ENCODE results near the gene TAX1BP3. TPM values are rescaled to one million over a fixed set of nuclear protein-coding genes. Genes with fewer than 3 reads are reported as not detected.

Gene TAX1BP3
- total and polyA plus RNA-seq, 2 experiments from 2014 or later: 98.7 to 134 TPM

- no peak for DNase-seq (ENCODE audit: low spot score)
- Histone ChIP-seq H2AFZ (no peak overlapping the region), H3K4me2 (no peak overlapping the region), H3K36me3 (ENCODE audit: insufficient read depth) (no peaks in the 10 kb centered on the region), H4K20me1 (replicated peaks; ENCODE audit: insufficient read depth) (no peaks in the 10 kb centered on the region), H3K4me3 (no peak overlapping the region), H3K9me2 (ENCODE audit: insufficient read depth) (no peaks in the 10 kb centered on the region), H3K27ac (ENCODE audit: low read depth) (no peak overlapping the region), H3K4me1 (ENCODE audit: insufficient read depth) (peaks cover 12% of the 10 kb centered on the region; the same call in 1 of the 2 replicates), H3K27me3 (ENCODE audit: insufficient read depth) (peaks cover 9% of the 10 kb centered on the region), H3K79me2 (replicated peaks; ENCODE audit: insufficient read depth) (no peaks in the 10 kb centered on the region), H3F3A (replicated peaks; ENCODE audit: low read depth) (peaks cover 6% of the 10 kb centered on the region)
- no peaks in the 10 kb centered on the region for H3K9me3 Mint-ChIP-seq
- ATAC-seq: no peak; the same call in 2 of the 3 replicates
- H3K27me3 Mint-ChIP-seq (ENCODE audit: insufficient read depth, low read depth, poor library complexity): peaks cover 11% of the 10 kb centered on the region
- no peak overlapping the region for H3K27ac Mint-ChIP-seq
- H3K4me3 Mint-ChIP-seq: no peak overlapping the region
- H3K4me1 Mint-ChIP-seq: peaks cover 17% of the 10 kb centered on the region
- no peaks in the 10 kb centered on the region for H3K36me3 Mint-ChIP-seq (ENCODE audit: low read depth)
- TF ChIP-seq JUNB (IDR thresholded peaks at IDR 0.05; ENCODE audit: unreplicated experiment): no peak
Observed at GRCh38 chr17:3690094-3690715, 21.8 kb upstream of the TAX1BP3 start.

GRCh38 chr17:3689262-3690093 is 21.1 kb upstream of the TAX1BP3 start:
- DNase-seq (ENCODE audit: low spot score): no peak

More at GRCh38 chr17:3689262-3690093, 21.1 kb upstream of the TAX1BP3 start:
- Mint-ChIP-seq H3K27ac (0 out of 2 replicates have a peak overlapping the region, but pooled peaks have one; percentile 7), H3K9me3 (no peaks in the 10 kb centered on the region), H3K27me3 (ENCODE audit: insufficient read depth, low read depth, poor library complexity) (peaks cover 7% of the 10 kb centered on the region), H3K4me1 (peaks cover 13% of the 10 kb centered on the region), H3K36me3 (ENCODE audit: low read depth) (no peaks in the 10 kb centered on the region), H3K4me3 (no peak overlapping the region)
- TF ChIP-seq POLR2AphosphoS5 (IDR thresholded peaks at IDR 0.05; ENCODE audit: low read depth) (no peak), CTCF (conservative IDR thresholded peaks at IDR 0.05; ENCODE audit: low read depth in 2 of 2) (peak in 1 of 2 experiments; percentile 13; a peak in 1 of 4 replicates), ZNF331 (CRISPR knock-in tag; IDR thresholded peaks at IDR 0.05; ENCODE audit: low read depth) (no peak)
- H3K9me2 ChIP-seq (ENCODE audit: insufficient read depth): no peaks in the 10 kb centered on the region
- ATAC-seq: no peak
- H4K20me1 ChIP-seq (replicated peaks; ENCODE audit: insufficient read depth): no peaks in the 10 kb centered on the region
- H3K79me2 ChIP-seq (replicated peaks; ENCODE audit: insufficient read depth): no peaks in the 10 kb centered on the region
- no peak overlapping the region for H3K4me3 ChIP-seq
- no peak overlapping the region for H2AFZ ChIP-seq
- peaks cover 5% of the 10 kb centered on the region; the same call in 1 of the 2 replicates for H3K4me1 ChIP-seq (ENCODE audit: insufficient read depth)
- H3K27ac ChIP-seq (ENCODE audit: low read depth): no peak overlapping the region
- H3K27me3 ChIP-seq (ENCODE audit: insufficient read depth): peaks cover 2% of the 10 kb centered on the region
- H3K36me3 ChIP-seq (ENCODE audit: insufficient read depth): no peaks in the 10 kb centered on the region
- H3K4me2 ChIP-seq: no peak overlapping the region
- peaks cover 6% of the 10 kb centered on the region for H3F3A ChIP-seq (replicated peaks; ENCODE audit: low read depth)

Measured in GM23338 (cell line).